Inflammatory macrophage (primary cell): ENCODE results near the gene CHIC2.
A peak's percentile ranks its signal among the peaks of the same experiment; 100 is the strongest.
"Not testable (repeated sequence)": the region's sequence is repeated elsewhere in the genome, so short reads cannot be mapped to it uniquely, and the experiment has no call there.

Experiments
- DNase-seq, 2 donors: peaks; one replicate each; pipeline ENCODE4 v3.0.0-alpha.2; 2020 to 2022
- total RNA-seq, 18 experiments: gene quantifications; one replicate each; lab custom pipeline; 2026; ENCODE audit warnings: mixed read lengths in 6 of 18, inconsistent platforms in 2 of 18; lab: John Stamatoyannopoulos, UW

The CHIC2 gene
- total RNA-seq, result 10.2 to 23.0 (median 16.8) reads per million in 18 experiments

DNA sequence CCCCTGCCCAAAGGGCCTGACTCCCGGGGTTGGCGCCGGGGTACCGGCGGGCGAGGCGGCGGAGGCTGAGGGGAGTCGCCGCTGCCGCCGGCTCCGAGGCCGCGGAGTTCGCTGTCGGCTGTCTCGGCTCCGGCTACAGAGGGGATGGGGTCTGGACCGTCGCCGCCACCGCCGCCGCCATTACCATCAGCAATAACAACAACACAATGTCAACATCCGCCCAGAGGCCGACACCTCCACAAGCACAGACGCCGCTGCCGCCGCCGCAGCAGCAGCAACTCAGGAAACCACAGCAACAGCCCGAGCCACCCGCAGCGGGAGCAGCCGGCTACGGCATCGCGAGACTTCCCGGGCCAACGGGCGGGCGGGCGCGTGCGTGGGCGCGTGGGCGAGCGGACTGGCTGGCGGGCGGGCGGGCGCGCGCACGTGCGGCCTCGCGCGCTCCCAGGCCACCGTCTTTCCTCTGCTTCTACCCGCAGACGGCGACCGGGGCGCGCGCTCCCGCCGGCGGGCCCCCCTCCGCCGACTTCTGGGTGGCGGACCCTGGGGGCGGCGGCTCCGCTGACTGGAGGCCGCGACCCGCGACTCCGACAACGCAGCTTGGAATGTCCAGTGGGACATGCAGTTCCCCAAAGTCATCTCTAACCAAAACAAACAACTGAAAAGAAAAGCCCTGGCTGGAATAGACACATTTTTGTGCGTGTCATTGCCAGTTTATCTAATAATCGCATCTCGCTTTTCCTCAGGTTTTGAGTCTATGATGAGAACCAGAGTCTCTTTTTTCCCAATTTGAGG lies at the start of gene CHIC2:
TSS of gene CHIC2 (minus strand) at position 289 of the 795 bp plus-strand sequence. CDS start 305 bp downstream, outside the sequence.
- peak; percentile 95 for DNase-seq

DNA sequence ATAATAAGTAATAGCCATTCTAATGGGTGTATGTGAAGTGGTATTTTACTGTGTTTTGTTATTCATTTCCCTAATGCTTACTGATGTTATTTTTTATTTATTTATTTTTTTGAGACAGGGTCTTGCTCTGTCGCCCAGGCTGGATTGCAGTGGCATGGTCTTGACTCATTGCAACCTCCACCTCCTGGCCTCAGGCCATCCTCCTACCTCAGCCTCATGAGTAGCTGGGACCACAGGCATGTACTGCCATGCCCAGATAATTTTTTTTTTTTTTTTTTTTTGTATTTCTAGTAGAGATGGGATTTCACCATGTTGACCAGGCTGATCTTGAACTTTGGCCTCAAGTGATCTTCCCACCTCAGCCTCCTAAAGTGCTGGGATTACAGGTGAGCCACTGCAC lies 48.8 kb upstream of the CHIC2 start:
- DNase-seq, result not testable (repeated sequence)

DNA sequence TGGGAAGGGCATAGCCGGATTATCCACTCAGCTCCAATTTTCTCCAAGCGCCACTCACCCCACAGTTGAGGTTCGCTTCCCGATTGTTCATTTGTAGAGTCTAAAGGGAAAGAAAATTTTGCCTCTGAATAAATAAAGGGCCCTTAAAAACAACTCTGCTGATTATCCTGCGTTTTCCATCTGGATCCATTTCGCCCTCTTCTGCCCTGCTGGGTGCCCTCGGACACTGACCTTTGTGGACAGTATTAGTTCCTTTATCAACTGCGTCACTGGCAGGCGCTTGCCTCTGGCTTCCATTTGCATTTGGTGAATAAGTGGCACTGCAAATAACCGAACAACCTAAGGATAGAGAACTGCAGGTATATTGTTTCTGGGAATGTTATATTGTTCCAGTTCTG lies 45.6 kb upstream of the CHIC2 start:
- no peak for DNase-seq

DNA sequence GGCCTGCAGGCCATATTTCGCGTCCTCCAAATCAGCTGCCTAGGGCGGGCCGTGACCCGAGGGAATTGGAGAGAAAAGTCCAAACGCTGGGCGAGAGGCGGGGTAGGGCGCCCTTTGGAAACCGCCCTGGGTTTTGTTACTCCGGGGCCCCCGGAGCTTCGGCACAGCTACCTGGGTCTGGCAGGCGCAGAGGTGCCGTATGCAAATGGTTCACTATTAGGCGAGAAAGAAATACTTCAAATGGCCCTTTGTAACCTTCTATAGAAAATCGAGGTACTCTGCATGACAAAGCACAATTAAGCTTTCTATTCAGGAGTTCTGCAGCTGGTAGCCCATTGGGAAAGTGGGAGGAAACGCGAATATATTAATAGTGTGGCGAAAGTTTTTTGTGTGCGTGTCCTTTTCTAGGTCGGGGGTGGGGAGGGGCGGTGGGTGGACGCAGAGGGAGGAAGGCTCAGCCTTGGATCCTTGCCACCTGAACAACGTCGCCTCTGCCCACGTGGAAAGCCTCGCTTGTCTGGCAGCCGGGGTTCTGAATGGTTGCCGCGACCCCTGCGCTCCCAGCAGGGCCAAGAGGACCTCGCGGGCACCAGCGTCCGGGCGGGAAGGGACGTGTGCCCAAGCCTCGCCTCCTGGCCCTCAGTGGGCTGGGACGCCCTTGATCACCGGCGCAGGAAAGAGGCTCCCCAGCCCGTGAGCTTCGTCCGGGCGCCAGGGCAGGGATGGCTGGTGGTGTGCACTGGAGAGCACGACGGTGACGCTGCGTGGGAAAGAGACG lies 45.0 kb upstream of the CHIC2 start:
- no peak for DNase-seq

DNA sequence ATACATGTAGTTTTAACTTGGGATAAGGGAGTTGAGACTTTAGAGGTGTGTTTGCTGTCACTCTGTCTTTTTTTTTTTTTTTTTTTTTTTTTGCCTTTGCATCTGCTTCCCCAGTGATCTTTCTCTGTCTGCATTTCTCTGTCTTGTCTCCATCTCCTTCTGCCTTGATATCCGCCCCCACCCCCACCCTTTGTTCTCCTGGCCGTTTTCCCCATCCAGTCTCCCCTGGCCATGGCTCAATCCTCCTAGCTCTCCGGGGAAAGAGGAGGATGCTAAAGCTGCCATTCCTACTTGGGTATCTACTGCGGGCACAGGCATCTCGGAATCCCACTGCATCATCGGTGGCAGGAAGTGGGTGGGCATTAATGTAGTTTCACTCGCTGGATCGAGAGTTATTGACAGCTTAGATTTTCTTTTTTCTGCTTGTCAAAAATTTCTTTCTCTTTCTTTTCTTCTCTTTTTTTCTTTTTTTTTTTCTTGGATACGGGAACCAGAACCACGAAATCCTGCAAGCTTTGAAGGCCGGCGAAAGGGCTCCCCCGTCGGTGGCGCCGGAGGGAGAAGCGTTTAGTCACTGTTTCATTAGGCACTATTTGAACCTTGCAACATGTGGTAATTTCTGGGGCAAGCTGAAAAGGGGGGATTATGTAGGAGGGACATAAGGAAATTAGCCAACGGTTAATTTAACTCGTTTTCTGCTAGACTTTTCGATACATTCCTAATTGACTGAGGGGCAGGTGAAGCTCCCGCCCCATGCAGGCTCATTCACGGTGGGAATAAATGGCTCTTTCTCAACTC lies 43.7 kb upstream of the CHIC2 start:
- DNase-seq, result peak in 1 of 2 donors; percentile 39

DNA sequence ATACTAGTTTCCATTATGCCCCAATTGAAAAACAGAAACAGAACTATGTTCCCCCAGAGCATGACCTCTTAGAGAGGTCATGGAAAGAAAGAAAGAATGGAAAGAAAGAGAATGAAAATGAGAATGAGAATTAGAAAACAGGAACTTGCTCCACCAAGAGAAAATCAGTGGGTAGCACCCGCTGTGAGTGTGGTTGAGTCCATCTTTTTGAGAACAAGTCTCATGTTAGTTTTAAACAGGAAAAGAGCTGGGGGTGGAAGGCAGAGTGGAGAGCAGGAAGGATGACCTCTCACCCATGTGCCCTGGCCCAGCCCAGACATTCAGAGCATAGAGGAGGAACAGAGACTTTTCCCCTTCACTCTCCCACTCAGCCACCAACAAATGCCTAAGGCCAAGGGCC lies 40.5 kb upstream of the CHIC2 start:
- peak; percentile 87 to 89 for DNase-seq

DNA sequence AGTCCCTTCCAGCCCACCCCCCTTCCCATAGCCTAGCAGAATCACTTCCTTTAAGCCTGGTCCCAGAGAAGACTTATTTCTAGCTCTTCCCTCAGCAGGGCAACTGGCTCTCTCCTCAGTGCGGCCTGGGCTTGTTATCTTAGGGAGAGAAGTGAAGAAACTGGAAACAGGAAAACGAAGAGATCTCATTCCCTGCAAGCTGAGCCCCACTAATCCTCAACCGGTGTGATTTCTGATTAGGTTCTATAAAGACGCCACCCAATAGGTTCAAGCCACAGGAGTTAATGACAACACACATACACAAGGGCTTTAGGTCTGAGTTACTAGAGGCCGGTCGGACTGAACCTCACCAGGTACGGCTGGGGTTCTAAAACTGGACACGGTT lies 38.8 kb upstream of the CHIC2 start:
- no peak for DNase-seq

DNA sequence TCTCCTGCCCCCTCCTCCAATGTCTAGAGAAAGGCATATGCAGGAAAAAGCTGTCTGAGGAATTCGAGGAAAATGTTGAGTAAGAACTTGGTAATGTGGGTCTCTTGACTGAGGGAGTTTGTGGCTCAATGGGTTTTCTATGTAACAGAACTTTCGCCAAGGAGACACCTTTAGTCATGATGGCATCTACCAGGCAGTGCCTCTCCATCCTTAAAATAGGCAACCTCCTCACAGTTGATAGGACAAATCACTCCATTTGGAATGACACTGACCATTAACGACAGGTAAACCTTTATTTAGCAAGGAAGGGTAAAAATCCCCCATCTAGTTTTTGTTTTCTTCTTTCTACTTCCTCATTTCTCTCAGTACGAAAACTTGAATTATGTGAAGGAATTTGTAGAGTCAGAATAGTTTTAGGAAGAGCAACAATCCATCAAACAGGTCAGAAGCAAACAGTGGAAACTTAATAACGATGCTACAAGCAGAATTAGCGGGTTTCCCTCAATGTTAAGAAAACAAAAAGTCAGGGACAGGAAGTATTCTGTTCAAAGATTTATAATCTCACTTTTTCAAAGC lies 38.2 kb upstream of the CHIC2 start:
- no peak for DNase-seq

DNA sequence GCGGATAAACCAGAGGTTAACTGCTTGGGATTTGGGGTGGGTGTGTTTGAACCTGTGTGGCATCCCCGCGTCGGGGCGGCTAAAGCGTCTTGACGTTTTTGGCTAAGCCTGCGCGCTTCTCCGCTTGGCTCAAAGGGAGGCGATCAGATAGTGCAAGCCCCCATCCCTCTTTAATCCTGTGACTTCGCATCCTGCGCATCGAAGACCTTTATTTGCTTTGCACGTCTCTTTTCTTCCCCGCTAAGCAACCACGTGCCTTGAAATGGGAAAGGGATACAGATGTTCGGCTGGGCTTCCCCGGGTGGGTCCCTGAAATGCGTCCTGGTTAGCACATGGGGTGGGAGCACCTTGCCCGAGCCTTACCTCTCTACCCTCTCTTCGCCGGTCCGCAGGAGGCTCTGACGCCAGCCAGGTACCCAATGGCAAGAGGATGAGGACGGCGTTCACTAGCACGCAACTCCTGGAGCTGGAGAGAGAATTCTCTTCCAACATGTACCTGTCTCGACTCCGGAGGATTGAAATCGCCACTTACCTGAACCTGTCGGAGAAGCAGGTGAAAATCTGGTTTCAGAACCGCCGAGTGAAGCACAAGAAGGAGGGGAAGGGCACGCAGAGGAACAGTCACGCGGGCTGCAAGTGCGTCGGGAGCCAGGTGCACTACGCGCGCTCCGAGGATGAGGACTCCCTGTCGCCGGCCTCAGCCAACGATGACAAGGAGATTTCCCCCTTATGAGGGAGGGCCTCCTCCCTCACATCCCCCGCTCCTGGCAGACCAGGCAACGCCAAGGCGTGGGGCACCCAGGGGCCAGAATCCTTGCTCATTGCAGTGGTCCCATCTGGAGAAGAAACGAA lies 37.0 kb upstream of the CHIC2 start:
- DNase-seq, result no peak

DNA sequence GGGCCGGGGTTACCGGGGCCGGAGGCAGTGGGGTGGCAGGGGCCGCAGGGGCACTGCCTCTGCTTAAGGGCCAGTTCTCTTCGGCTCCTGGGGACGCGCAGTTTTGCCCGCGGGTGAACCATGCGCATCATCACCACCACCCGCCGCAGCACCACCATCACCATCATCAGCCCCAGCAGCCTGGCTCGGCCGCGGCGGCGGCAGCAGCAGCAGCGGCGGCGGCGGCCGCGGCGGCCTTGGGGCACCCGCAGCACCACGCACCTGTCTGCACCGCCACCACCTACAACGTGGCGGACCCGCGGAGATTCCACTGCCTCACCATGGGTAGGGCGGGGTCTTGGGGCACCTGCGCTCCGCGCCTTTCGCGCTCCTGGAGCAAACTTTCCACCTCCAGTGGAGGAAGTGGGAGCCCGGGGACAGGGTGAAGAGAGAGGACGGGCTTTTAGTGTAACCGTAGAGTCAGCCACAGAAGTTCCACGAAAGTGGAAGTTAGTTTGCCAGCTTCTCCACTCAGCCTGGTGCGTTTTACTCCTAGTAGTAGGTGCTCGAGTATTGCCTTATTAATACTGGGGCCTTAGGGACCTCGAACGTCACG lies 36.3 kb upstream of the CHIC2 start:
- peak in 1 of 2 donors; percentile 23 for DNase-seq

DNA sequence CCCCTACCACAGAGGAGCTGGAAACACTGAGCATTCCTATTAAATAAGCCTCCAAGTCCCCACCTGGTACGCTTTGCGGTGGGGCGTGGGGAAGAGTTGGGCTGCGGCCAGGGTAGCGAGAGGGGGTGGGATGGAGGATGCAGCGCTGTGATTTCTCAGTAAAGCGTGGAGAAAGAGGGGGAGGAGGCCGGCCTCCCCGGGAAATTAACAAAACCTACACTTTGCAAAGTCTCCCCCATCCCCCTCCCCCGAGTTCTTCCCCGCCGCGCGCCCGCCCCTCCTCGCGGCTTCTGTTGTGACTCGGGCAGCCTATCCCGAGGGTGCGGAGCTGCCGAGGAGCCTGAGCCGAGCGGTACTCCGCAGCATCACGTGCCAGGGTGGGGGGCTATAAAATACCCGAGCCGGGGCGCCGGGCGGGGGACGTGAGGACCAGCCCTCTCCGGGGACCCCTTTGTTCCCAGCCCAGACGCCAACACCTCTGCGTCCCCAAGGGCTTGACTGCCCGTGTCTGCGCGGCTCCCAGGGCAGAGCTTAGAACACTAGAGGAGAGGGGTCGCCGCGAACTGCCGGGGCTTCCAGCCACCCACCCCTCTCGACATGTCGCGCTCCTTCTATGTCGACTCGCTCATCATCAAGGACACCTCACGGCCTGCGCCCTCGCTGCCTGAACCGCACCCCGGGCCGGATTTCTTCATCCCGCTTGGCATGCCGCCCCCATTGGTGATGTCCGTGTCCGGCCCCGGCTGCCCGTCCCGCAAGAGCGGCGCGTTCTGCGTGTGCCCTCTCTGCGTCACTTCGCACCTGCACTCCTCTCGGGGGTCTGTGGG lies 35.6 kb upstream of the CHIC2 start, which contains the start of gene GSX2:
TSS of gene GSX2 (plus strand) at position 416 of the 827 bp plus-strand sequence. CDS start at position 598, 182 bp downstream.
- no peak for DNase-seq

DNA sequence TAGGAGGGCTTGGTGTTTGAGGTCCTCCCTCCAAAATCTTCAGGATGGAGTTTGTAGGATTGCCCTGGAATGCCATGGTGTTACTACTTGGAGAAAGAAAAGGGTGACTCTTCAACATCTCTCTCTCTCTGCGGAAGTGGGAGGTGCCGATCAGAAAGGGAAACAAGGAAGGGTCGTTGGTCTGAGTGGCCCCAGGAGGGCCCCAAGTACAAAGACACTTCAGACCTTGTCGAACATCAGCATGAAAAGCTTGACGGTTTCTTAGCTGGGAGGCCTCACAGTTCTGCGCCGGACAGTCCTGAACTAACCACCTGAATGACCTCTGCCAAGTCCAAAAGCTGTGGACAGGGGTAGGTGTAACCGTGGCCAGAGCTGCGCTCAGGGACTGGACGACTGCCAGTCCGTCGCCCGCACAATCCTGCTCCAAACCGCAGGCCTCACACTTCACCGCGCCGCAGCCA lies 34.9 kb upstream of the CHIC2 start:
- no peak for DNase-seq

DNA sequence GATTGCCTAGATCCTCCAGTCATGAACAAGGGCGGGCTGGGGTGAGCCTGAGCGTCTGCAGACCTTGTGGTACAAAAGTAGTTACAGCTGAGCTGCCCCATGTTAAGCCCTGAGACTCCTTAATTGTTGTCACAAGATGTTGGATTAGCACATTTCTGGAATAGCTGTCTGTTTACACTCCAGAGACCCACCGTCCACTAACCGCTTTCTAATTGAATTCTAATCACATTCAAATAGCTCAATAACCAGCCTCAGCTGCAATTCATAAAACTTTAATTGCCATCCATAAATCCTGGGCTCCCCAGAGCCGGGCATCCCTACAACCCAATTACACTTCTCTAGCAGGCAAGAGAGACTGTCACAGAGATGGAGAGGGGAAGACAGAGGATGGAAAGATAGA lies 34.0 kb upstream of the CHIC2 start:
- DNase-seq, result no peak

DNA sequence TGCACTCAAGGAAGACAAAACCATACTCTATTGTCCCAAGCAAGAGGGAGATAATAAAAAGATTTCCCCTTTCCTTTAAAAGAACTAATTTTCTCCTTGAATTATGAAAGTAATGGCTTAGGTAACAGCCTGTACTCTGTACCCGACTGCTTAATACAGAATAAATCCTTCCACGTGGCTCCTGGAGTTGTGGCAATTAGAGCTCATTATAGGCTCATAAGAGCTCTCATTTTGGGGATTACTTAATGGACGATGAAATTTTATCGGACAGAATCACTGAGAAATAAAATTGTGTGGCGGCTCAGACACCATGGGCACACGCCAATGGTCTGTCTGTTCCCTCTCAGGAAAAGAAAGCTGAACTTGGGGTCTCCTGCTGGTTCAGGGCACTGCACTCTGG lies 32.7 kb upstream of the CHIC2 start:
- DNase-seq, result no peak

DNA sequence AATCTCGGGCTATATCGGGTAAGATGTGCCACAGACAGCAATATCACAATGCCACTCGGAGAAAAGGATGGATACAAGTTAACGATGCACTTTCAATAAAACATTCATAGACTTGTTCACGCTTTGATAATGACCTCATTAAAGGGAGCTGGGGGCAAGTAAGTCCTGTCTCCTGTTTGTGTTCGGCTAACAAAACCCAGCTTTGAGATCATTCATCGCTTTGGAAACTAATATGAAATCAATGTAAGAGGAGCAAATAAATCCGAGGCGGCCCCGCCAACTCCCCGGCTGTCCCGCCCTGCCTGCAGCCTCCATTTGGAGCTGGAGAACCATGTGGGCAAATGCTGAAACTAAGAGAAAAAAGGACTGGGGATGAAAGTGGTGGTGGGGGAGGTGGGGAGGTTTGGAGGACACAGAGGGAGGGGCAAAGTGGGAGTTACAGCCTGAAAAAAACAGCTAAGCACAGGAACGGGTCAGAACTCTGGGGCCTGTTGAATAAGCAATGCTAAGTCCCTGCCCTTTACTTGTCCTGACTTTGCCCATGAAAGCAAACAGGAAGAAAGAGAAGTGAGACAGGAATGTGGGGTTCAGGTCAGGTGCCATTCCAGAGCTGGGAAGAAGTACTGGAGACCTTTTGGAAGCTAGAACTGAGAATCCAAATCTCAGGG lies 32.0 kb upstream of the CHIC2 start:
- no peak for DNase-seq

DNA sequence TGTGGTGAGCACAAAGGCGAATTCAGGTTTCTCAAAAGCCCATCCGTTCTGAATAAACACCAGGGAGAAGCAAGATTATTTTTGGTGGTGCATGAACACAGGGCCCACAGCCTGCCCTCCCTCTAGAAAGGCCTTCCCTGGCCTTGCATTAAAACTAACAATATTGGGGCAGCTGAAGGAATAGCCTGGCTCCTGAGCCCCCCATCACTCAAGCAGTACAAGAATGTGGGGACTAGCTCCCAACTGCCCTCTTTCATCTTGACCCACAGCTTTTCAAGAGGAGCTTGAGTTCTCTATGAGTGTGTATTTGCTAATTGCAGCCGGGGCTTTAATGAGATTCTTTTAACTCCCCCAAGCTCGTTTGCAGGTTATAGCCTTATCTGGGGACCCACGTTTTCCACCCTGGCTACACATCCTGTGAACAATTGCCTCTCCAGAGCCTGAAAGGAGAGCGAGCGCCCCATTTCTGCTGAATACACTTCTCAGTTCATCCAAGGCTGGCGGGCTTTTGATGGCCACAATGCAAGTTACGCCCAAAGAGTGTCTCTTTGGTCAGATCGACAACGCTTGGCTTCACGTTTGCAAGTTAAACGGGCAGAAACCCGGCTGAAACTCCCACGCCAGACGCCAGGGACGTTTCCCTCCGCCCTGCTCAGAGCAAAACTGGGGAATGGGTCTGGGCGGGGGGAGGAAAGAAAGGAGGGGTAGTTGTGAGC lies 30.9 kb upstream of the CHIC2 start:
- no peak for DNase-seq

DNA sequence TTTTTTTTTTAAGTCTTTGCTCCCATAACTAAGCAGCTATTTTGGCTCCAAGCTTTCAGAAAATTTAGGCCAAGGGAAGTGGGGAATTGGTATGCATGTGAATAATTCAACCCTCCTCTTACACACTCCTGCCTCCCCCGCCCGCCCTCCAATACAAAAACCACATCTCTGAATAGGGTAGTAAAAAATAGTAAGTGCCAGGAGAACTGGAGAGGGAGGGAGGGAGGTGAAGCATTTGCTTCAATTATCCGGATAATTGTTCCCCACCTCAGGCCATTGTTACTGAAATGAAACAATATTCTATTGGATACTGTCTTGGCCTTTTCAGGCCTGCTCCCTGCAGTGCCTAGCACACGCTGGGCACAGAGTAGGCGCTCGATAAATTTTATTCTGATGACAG lies 30.0 kb upstream of the CHIC2 start:
- DNase-seq, result no peak

DNA sequence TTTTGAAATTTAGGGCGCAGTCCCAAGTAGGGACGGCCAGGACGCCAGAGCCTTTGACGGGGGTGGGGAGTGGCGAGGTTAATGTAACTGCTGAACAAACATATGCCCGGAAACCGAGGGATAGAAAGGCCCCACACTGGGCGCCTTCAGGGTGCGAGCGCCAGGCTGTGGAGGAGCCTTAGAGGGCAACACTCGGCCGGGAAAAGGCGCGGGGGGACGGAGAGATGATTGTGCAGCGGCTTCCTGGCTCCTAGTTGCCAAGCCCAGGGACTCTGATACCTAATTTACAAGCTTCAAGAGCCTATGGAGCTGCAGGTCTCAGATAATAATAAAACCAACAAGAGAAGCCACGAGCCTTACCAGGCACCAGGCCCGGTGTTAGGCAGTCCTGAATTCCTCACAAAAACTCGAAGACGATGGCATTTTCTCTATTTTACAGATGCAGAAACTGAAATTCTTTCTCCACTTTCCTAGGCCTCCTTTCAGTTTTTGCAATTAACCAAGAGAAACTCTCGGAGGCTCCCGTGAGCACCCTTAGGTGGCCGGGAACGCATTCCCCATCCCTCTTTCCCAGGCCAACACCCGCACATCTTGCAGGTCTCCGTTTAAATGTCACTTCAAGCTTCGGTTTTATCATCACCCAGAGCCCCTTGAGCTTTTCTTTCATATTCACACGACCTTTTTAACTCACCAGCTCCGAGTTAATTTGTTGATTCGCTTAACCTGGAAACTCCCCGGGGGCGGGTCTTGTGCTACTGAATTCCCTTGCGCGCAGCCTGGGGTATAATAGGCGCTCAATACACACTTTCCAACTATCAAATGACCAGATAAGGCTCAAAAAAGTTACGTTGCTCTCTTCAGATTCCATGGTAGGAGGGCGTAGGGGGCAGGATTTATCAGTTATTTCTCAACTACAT lies 29.2 kb upstream of the CHIC2 start:
- no peak for DNase-seq
